IMR-90 (cell line): ENCODE measurements around the gene CDK8. TPM values are rescaled to one million over a fixed set of nuclear protein-coding genes. Genes with fewer than 3 reads are reported as not detected.

ENCODE experiments used
- ATAC-seq: fragments of 200-7000 bp; cut with Tn5 transposase; 2 replicates; pipeline ENCODE4 v1.9.1; 2020; ENCODE audit warnings: low read depth, mild to moderate bottlenecking, moderate library complexity
- BruUV-seq: library from RNA; stranded (reverse); fragments of 400-500 nt; replicated peaks from 2 replicates; lab custom pipeline; 2021; lab: Mats Ljungman, UMichigan
- CTCF ChIA-PET: fragments of 300-600 bp; formaldehyde crosslinking; extraction: SDS; loops from one replicate; lab custom pipeline; 2021; ENCODE audit warnings: antibody characterized with exemption; lab: Yijun Ruan, JAX
- POLR2A ChIA-PET: fragments of 300-600 bp; sonication (Branson Sonifier 250); formaldehyde crosslinking; loops from one replicate; lab custom pipeline; 2022; ENCODE audit warnings: antibody characterized with exemption; ENCODE audit not compliant: unreplicated experiment; lab: Charles Lee
- DNase-seq: peaks from one replicate; pipeline ENCODE4 v3.0.0; 2013
- H2AFZ ChIP-seq: replicated peaks from 2 replicates; pipeline ENCODE3; 2013; ENCODE audit warnings: low read length, mild to moderate bottlenecking; ENCODE audit not compliant: poor library complexity
- H2AK5ac ChIP-seq: 2 replicates; pipeline ENCODE4 v1.6.1; 2013; ENCODE audit warnings: low read depth, low read length, inconsistent platforms
- H2AK9ac ChIP-seq: replicated peaks from 2 replicates; pipeline ENCODE3; 2013; ENCODE audit warnings: mild to moderate bottlenecking, low read depth, low read length, moderate library complexity; ENCODE audit not compliant: poor library complexity
- H2BK120ac ChIP-seq: 2 replicates; pipeline ENCODE4 v1.6.1; 2013; ENCODE audit warnings: low read depth, low read length, inconsistent platforms
- H2BK15ac ChIP-seq: 3 replicates; pipeline ENCODE4 v1.6.1; 2013; ENCODE audit warnings: low read depth, low read length, inconsistent platforms
- H2BK20ac ChIP-seq: 2 replicates; pipeline ENCODE4 v1.6.1; 2013; ENCODE audit warnings: low read depth, mild to moderate bottlenecking, inconsistent platforms, low read length, moderate library complexity
- H2BK5ac ChIP-seq: 2 replicates; pipeline ENCODE4 v1.6.1; 2013; ENCODE audit warnings: mild to moderate bottlenecking, low read depth, low read length, inconsistent platforms; ENCODE audit not compliant: poor library complexity, severe bottlenecking
- H3K14ac ChIP-seq: replicated peaks from 2 replicates; pipeline ENCODE4 v1.6.1; 2013; ENCODE audit warnings: low read depth, low read length, inconsistent platforms
- H3K18ac ChIP-seq: 2 replicates; pipeline ENCODE4 v1.6.1; 2013; ENCODE audit warnings: low read depth, low read length, control low read depth
- H3K23ac ChIP-seq: 2 replicates; pipeline ENCODE4 v1.6.1; 2013; ENCODE audit warnings: low read depth, low read length, inconsistent platforms
- H3K27ac ChIP-seq: 2 replicates; pipeline ENCODE4 v1.5.1; 2013; ENCODE audit warnings: mild to moderate bottlenecking, control low read depth, low read length; ENCODE audit not compliant: insufficient read depth
- H3K27me3 ChIP-seq: 2 replicates; pipeline ENCODE4 v1.6.1; 2013; ENCODE audit warnings: low read length; ENCODE audit not compliant: control insufficient read depth, insufficient read depth
- H3K36me3 ChIP-seq: 2 replicates; pipeline ENCODE4 v1.6.1; 2013; ENCODE audit warnings: low read length, mixed read lengths; ENCODE audit not compliant: control insufficient read depth, insufficient read depth
- H3K4ac ChIP-seq: 2 replicates; pipeline ENCODE4 v1.6.1; 2013; ENCODE audit warnings: low read depth, low read length, inconsistent platforms
- H3K4me1 ChIP-seq: 2 replicates; pipeline ENCODE4 v1.6.1; 2013; ENCODE audit warnings: low read length, mixed read lengths; ENCODE audit not compliant: control insufficient read depth, insufficient read depth
- H3K4me2 ChIP-seq: 2 replicates; pipeline ENCODE4 v1.6.1; 2013; ENCODE audit warnings: low read depth, mild to moderate bottlenecking, control low read depth, low read length, moderate library complexity
- H3K4me3 ChIP-seq: 2 replicates; pipeline ENCODE4 v1.5.1; 2013; ENCODE audit warnings: low read depth, mild to moderate bottlenecking, control low read depth, low read length, moderate library complexity; ENCODE audit not compliant: insufficient read depth
- H3K56ac ChIP-seq: 2 replicates; pipeline ENCODE4 v1.6.1; 2013; ENCODE audit warnings: low read length, inconsistent platforms; ENCODE audit not compliant: insufficient read depth; ENCODE audit errors: extremely low read depth
- H3K79me1 ChIP-seq, 2 experiments: 2 replicates each; pipeline ENCODE4 v1.6.1; 2013; ENCODE audit warnings: low read length in 2 of 2, inconsistent platforms in 1 of 2, low read depth in 1 of 2
- H3K9ac ChIP-seq: 2 replicates; pipeline ENCODE4 v1.6.1; 2013; ENCODE audit warnings: low read depth, low read length, control low read depth
- H3K9me1 ChIP-seq: 2 replicates; pipeline ENCODE4 v1.6.1; 2013; ENCODE audit warnings: low read length, inconsistent platforms; ENCODE audit not compliant: insufficient read depth
- H3K9me3 ChIP-seq: 2 replicates; pipeline ENCODE4 v1.6.1; 2013; ENCODE audit warnings: low read length; ENCODE audit not compliant: control insufficient read depth, insufficient read depth
- H4K20me1 ChIP-seq: 2 replicates; pipeline ENCODE4 v1.6.1; 2013; ENCODE audit warnings: low read length, inconsistent platforms; ENCODE audit not compliant: insufficient read depth
- H4K5ac ChIP-seq: 2 replicates; pipeline ENCODE4 v1.6.1; 2013; ENCODE audit warnings: mild to moderate bottlenecking, low read depth, low read length, control low read depth
- H4K8ac ChIP-seq, 2 experiments: 2 replicates each; pipeline ENCODE4 v1.6.1; 2013; ENCODE audit warnings: low read depth in 2 of 2, low read length in 2 of 2, control low read depth in 1 of 2, inconsistent platforms in 1 of 2
- H4K91ac ChIP-seq: 2 replicates; pipeline ENCODE4 v1.6.1; 2013; ENCODE audit warnings: low read depth, low read length, inconsistent platforms; ENCODE audit not compliant: insufficient read depth
- RFX5 ChIP-seq: IDR thresholded peaks from 2 replicates; pipeline ENCODE4 v1.8.0; 2012; ENCODE audit warnings: low read depth, mild to moderate bottlenecking, low read length, moderate library complexity
- WGBS, 2 experiments: methylation state at CpG; one replicate each; pipeline versions ENCODE4 v1.1.5 to v1.1.7; 2013; ENCODE audit warnings: missing lambda C conversion rate in 2 of 2; ENCODE audit not compliant: insufficient read length in 1 of 2; ENCODE audit errors: extremely low coverage in 2 of 2; 5-methylcytosine and 5-hydroxymethylcytosine counted together
- dilution Hi-C: fragments of 300-500 bp; cut with HindIII; formaldehyde crosslinking; loops from one replicate; pipeline ENCODE4 v1.14.3; 2018; ENCODE audit warnings: low sequenced_read_pairs; ENCODE audit not compliant: unreplicated experiment
- in situ Hi-C: fragments of 300-500 bp; cut with MboI; formaldehyde crosslinking; loops from 3 replicates; pipeline ENCODE4 v1.14.3; 2019; ENCODE audit warnings: low sequenced_read_pairs, inconsistent platforms, mixed read lengths
- intact Hi-C: fragments of 100-400 bp; cut with micrococcal nuclease; formaldehyde crosslinking; loops from 2 replicates; pipeline ENCODE4 v1.10.0; 2022
- polyA plus RNA-seq, 3 experiments: library from polyadenylated mRNA; depleted of rRNA; stranded (reverse); fragments of >200 nt; gene quantifications; 2 replicates each; pipeline ENCODE4 v1.2.3, GENCODE V29; 2012; ENCODE audit warnings: low replicate concordance in 1 of 3
- total RNA-seq: library from RNA; depleted of rRNA; stranded (reverse); fragments of >200 nt; gene quantifications from 2 replicates; pipeline ENCODE4 v1.2.3, GENCODE V29; 2012

CDK8 gene
- total and polyA plus RNA-seq, 2 of the 4 experiments (the other 2 are of a cell fraction): 15.4 to 19.0 TPM

DNA sequence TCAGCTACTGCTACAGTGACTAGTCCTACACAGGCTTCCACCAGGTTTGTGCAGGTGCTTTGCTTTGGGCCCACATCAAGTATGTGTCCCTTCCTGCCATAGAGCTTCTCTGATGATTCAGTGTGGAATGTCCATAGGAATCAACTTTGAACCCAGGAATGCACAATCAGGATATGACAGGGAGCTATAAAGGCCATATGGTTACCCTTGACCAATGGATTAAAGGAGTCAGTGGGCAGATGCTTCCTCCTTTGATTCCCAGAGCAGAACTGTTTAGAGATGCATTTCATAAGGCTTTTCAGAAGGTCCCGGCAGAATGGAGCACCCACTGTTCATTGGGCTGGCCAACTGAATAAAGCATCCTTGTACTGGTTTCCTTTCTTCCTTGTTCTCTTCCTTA is 158.3 kb downstream of the CDK8 start:
- Histone ChIP-seq H3K36me3 (no peaks in the 10 kb centered on the region), H2AK5ac (no peak overlapping the region), H3K79me1 (no peaks in the 10 kb centered on the region), H3K14ac (no peak overlapping the region), H4K20me1 (no peaks in the 10 kb centered on the region), H4K91ac (no peak overlapping the region), H3K56ac (no peak overlapping the region), H3K27me3 (no peaks in the 10 kb centered on the region), H3K4me2 (no peak overlapping the region), H3K27ac (no peak overlapping the region), H3K9ac (no peak overlapping the region), H3K18ac (no peak overlapping the region), H4K8ac (no peak overlapping the region), H2BK15ac (no peak overlapping the region), H3K4me3 (no peak overlapping the region), H3K4me1 (no peaks in the 10 kb centered on the region), H3K9me1 (0 out of 2 replicates have a peak, but pooled peaks cover under 1% of the 10 kb centered on the region), H2BK120ac (no peak overlapping the region), H3K23ac (no peak overlapping the region), H2BK20ac (no peak overlapping the region), H3K4ac (no peak overlapping the region), H2BK5ac (no peak overlapping the region), H3K9me3 (no peaks in the 10 kb centered on the region), H2AFZ (no peak overlapping the region), H2AK9ac (no peak overlapping the region), H4K5ac (no peak overlapping the region)
- TF ChIP-seq RFX5: no peak
- in situ Hi-C loops (no loop called here), intact Hi-C loops (no loop called here), dilution Hi-C loops (no loop called here)
- BruUV-seq: no TSS peak
- 86% methylated on average over 1 of the region's 1 CpG; no CpG with 5 or more reads in 1 of the 2 experiments for WGBS, 2 experiments
- DNase-seq (no peak), ATAC-seq (no peak)
- ChIA-PET POLR2A (no interaction called here), CTCF (interaction anchor here (0.5 to 0.9 kb wide), 2 partner anchors 9 to 13 kb away, joined by 3 to 5 read pairs; no protein-coding TSS in a partner anchor)
